ENCODE measurements around the gene CRLF3. TPM values are rescaled to one million over a fixed set of nuclear protein-coding genes. Genes with fewer than 3 reads are reported as not detected.

CRLF3 gene
- total and polyA plus RNA-seq, 2 of the 4 experiments (the other 2 are of a cell fraction) = 6.1 to 15.2 TPM

GRCh38 chr17:30869005-30869404 lies 44.5 kb upstream of the CRLF3 start:
- BruUV-seq (replicated peaks) = no TSS peak
- in situ Hi-C loops (cut with MboI; ENCODE audit: low sequenced_read_pairs) (no loop called here), intact Hi-C loops (cut with micrococcal nuclease) (no loop called here), dilution Hi-C loops (cut with HindIII; ENCODE audit: low sequenced_read_pairs, unreplicated experiment) (no loop called here)
- Histone ChIP-seq H4K5ac (ENCODE audit: low read depth, low read length) (no peak overlapping the region), H4K8ac (ENCODE audit: low read depth in 2 of 2, low read length in 2 of 2) (no peak overlapping the region), H2AFZ (replicated peaks; ENCODE audit: low read length, poor library complexity) (no peak overlapping the region), H3K18ac (ENCODE audit: low read depth, low read length) (no peak overlapping the region), H3K27ac (ENCODE audit: insufficient read depth, low read length) (no peak overlapping the region), H4K91ac (ENCODE audit: insufficient read depth, low read depth, low read length) (no peak overlapping the region), H3K56ac (ENCODE audit: extremely low read depth, insufficient read depth, low read length) (no peak overlapping the region), H3K23ac (ENCODE audit: low read depth, low read length) (no peak overlapping the region), H3K4me1 (ENCODE audit: control insufficient read depth, insufficient read depth, low read length) (no peaks in the 10 kb centered on the region), H3K4ac (ENCODE audit: low read depth, low read length) (no peak overlapping the region), H2BK20ac (ENCODE audit: low read depth, low read length) (no peak overlapping the region), H3K9me1 (ENCODE audit: insufficient read depth, low read length) (no peaks in the 10 kb centered on the region), H3K9ac (ENCODE audit: low read depth, low read length) (no peak overlapping the region), H2BK120ac (ENCODE audit: low read depth, low read length) (no peak overlapping the region), H3K14ac (replicated peaks; ENCODE audit: low read depth, low read length) (no peak overlapping the region), H3K4me3 (ENCODE audit: insufficient read depth, low read depth, low read length) (no peak overlapping the region), H4K20me1 (ENCODE audit: insufficient read depth, low read length) (no peaks in the 10 kb centered on the region), H2BK5ac (ENCODE audit: low read depth, low read length, poor library complexity, severe bottlenecking) (no peak overlapping the region), H2AK9ac (replicated peaks; ENCODE audit: low read depth, low read length, poor library complexity) (no peak overlapping the region), H3K27me3 (ENCODE audit: control insufficient read depth, insufficient read depth, low read length) (no peaks in the 10 kb centered on the region), H2AK5ac (ENCODE audit: low read depth, low read length) (no peak overlapping the region), H3K9me3 (ENCODE audit: control insufficient read depth, insufficient read depth, low read length) (no peaks in the 10 kb centered on the region), H3K79me1 (ENCODE audit: low read depth in 1 of 2, low read length in 2 of 2) (no peaks in the 10 kb centered on the region; a peak in 2 of 4 replicates), H2BK15ac (ENCODE audit: low read depth, low read length) (no peak overlapping the region), H3K36me3 (ENCODE audit: control insufficient read depth, insufficient read depth, low read length) (no peaks in the 10 kb centered on the region; the same call in 1 of the 2 replicates), H3K4me2 (ENCODE audit: low read depth, low read length) (no peak overlapping the region)
- ChIA-PET CTCF (no interaction called here), POLR2A (ENCODE audit: unreplicated experiment) (no interaction called here)
- ATAC-seq (ENCODE audit: low read depth) (no peak), DNase-seq (no peak)
- TF ChIP-seq MXI1 (IDR thresholded peaks at IDR 0.05; ENCODE audit: borderline replicate concordance, low read depth, low read length) (no peak), CEBPB (IDR thresholded peaks at IDR 0.05; ENCODE audit: low read depth, low read length) (no peak), MAFK (IDR thresholded peaks at IDR 0.05; ENCODE audit: low read depth, low read length) (peak; percentile 62)
- no CpG with 5 or more reads among the region's 6 CpGs for WGBS, 2 experiments (ENCODE audit: extremely low coverage in 2 of 2, insufficient read length in 1 of 2)

Measured in IMR-90 (cell line).